Vagina (tissue), 2 donors: Measurements from ENCODE around the gene NMT1. TPM values are rescaled to one million over a fixed set of nuclear protein-coding genes. Genes with fewer than 3 reads are reported as not detected.

ENCODE experiments used
- DNase-seq, 2 donors: peaks; one replicate each; pipeline ENCODE4 v3.0.0-alpha.2; 2017; ENCODE audit errors: extremely low spot score in 2 of 2
- H3K27ac ChIP-seq: fragments of 200-600 bp; sonication (generic); one replicate; pipeline ENCODE4 v1.5.1; 2019
- H3K27me3 ChIP-seq: fragments of 200-600 bp; sonication (generic); one replicate; pipeline ENCODE4 v1.5.1; 2019
- H3K36me3 ChIP-seq, 2 donors: fragments of 200-600 bp; sonication (generic); one replicate each; pipeline ENCODE4 v1.5.1; 2017 to 2019
- H3K4me1 ChIP-seq: fragments of 200-600 bp; sonication (generic); one replicate; pipeline ENCODE4 v1.5.1; 2019
- H3K4me3 ChIP-seq, 2 donors: fragments of 200-600 bp; sonication (generic); 1 replicate in 1 of 2; 2 replicates in 1 of 2; pipeline ENCODE4 v1.5.1; 2016 to 2019
- H3K9me3 ChIP-seq: fragments of 200-600 bp; sonication (generic); one replicate; pipeline ENCODE4 v1.5.1; 2019
- CTCF ChIP-seq, 3 experiments: fragments of 450-650 bp in 2 of 3; fragments of 200-600 bp in 1 of 3; sonication (generic) in 1 of 3; IDR thresholded peaks; one replicate each; pipeline ENCODE4 v1.5.1; 2017 to 2019; ENCODE audit warnings: antibody characterized with exemption in 3 of 3, mild to moderate bottlenecking in 2 of 3, moderate library complexity in 2 of 3
- POLR2A ChIP-seq, 2 donors: fragments of 450-650 bp; IDR thresholded peaks; one replicate each; pipeline ENCODE4 v1.6.1; 2017; ENCODE audit warnings: antibody characterized with exemption in 2 of 2, mild to moderate bottlenecking in 2 of 2, moderate library complexity in 2 of 2
- POLR2AphosphoS5 ChIP-seq, 2 donors: sonication (generic); formaldehyde crosslinking; IDR thresholded peaks; one replicate each; pipeline ENCODE4 v1.9.0; 2017; ENCODE audit warnings: antibody characterized with exemption in 2 of 2, mild to moderate bottlenecking in 2 of 2, low read depth in 1 of 2; ENCODE audit not compliant: insufficient read depth in 1 of 2
- intact Hi-C: fragments of 100-400 bp; cut with DNase I; formaldehyde crosslinking; loops from one replicate; pipeline ENCODE4 v1.15.1; 2023
- total RNA-seq: library from RNA; depleted of rRNA; stranded (reverse); fragments of >200 nt; gene quantifications from one replicate; pipeline ENCODE4 v1.2.3, GENCODE V29; 2016

The NMT1 gene
- total RNA-seq, 1 donor from 2014 or later, result 49.4 TPM

GRCh38 chr17:45042346-45043120 is 18.6 kb upstream of the NMT1 start:
- Histone ChIP-seq H3K27ac (peak overlapping the region; percentile 4), H3K27me3 (no peaks in the 10 kb centered on the region), H3K4me3 (no peak overlapping the region), H3K36me3 (no peaks in the 10 kb centered on the region), H3K4me1 (peaks cover 73% of the 10 kb centered on the region), H3K9me3 (no peaks in the 10 kb centered on the region)
- no peak for DNase-seq
- no peak for TF ChIP-seq POLR2AphosphoS5 (IDR thresholded peaks at IDR 0.05; ENCODE audit: insufficient read depth in 1 of 2, low read depth in 1 of 2)
- no peak for TF ChIP-seq CTCF (IDR thresholded peaks at IDR 0.05)
- TF ChIP-seq POLR2A (IDR thresholded peaks at IDR 0.05), result no peak
- intact Hi-C loops, result no loop called here

GRCh38 chr17:45043813-45044540 is 17.1 kb upstream of the NMT1 start:
- H3K4me3 ChIP-seq, result no peak overlapping the region
- H3K4me1 ChIP-seq, result peaks cover 72% of the 10 kb centered on the region

GRCh38 chr17:45046537-45047125 is 14.5 kb upstream of the NMT1 start:
- H3K4me3 ChIP-seq, result no peak overlapping the region
- no peaks in the 10 kb centered on the region for H3K27me3 ChIP-seq
- peaks cover 71% of the 10 kb centered on the region for H3K4me1 ChIP-seq
- no peaks in the 10 kb centered on the region for H3K9me3 ChIP-seq
- no peak for DNase-seq
- H3K27ac ChIP-seq, result peak overlapping the region; percentile 61
- no peaks in the 10 kb centered on the region for H3K36me3 ChIP-seq
- intact Hi-C loops, result no loop called here
- TF ChIP-seq CTCF (IDR thresholded peaks at IDR 0.05), result no peak
- TF ChIP-seq POLR2AphosphoS5 (IDR thresholded peaks at IDR 0.05; ENCODE audit: insufficient read depth in 1 of 2, low read depth in 1 of 2), result no peak

More at GRCh38 chr17:45043813-45044540, 17.1 kb upstream of the NMT1 start:
- intact Hi-C loops, result no loop called here
- Histone ChIP-seq H3K9me3 (no peaks in the 10 kb centered on the region), H3K36me3 (no peaks in the 10 kb centered on the region), H3K27me3 (no peaks in the 10 kb centered on the region), H3K27ac (peak overlapping the region; percentile 56)
- TF ChIP-seq CTCF (IDR thresholded peaks at IDR 0.05) (no peak), POLR2AphosphoS5 (IDR thresholded peaks at IDR 0.05; ENCODE audit: insufficient read depth in 1 of 2, low read depth in 1 of 2) (no peak)
- no peak for DNase-seq

GRCh38 chr17:45048795-45049563 is 12.1 kb upstream of the NMT1 start:
- TF ChIP-seq CTCF (IDR thresholded peaks at IDR 0.05), result no peak
- no peak for TF ChIP-seq POLR2AphosphoS5 (IDR thresholded peaks at IDR 0.05; ENCODE audit: insufficient read depth in 1 of 2, low read depth in 1 of 2)
- TF ChIP-seq POLR2A (IDR thresholded peaks at IDR 0.05), result no peak
- Histone ChIP-seq H3K27ac (peak overlapping the region; percentile 65), H3K4me1 (peaks cover 60% of the 10 kb centered on the region), H3K36me3 (no peaks in the 10 kb centered on the region), H3K4me3 (no peak overlapping the region), H3K27me3 (no peaks in the 10 kb centered on the region), H3K9me3 (no peaks in the 10 kb centered on the region)
- intact Hi-C loops, result no loop called here
- DNase-seq, result no peak
